ENCODE data around the gene DYRK2.
"Not testable (repeated sequence)": the region's sequence is repeated elsewhere in the genome, so short reads cannot be mapped to it uniquely, and the experiment has no call there.

The DYRK2 gene

DNA sequence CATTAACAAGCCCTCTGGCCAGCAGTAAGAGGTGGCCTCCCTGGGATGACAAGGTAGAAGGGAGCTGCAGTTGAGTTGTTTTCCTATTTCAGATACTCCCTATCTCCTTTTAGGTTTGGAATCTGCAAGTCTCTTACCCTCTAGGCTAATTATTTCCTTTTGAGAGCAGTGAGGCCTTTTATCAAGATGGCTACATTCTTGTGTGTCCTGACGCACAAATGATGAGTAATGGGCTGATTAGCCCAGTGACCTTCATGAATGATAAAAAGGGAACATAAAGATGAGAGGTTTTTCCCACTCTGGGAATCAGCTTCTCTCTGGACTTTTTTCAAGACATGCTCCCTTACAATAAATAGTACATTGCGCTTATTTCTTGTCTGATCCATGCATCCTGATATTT lies 22.9 kb downstream of the DYRK2 start:
- DNase-seq (ENCODE audit: low spot score), result no peak

- no peak for DNase-seq (ENCODE audit: low spot score)
Measured at GRCh38 chr12:67671892-67672291, 23.3 kb downstream of the DYRK2 start.

DNA sequence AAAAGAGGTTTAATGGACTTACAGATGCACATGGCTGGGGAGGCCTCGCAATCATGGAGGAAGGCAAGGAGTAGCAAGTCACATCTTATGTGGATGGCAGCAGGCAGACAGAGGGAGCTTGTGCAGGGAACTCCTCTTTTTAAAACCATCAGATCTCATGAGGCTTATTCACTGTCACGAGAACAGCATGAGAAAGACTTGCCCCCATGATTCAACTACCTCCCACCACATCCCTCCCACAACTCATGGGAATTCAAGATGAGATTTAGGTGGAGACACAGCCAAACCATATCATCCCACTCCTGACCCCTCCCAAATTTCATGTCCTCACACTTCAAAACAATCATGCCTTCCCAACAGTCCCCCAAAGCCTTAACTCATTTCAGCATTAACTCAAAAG lies 24.0 kb downstream of the DYRK2 start:
- DNase-seq (ENCODE audit: low spot score), result not testable (repeated sequence)

DNA sequence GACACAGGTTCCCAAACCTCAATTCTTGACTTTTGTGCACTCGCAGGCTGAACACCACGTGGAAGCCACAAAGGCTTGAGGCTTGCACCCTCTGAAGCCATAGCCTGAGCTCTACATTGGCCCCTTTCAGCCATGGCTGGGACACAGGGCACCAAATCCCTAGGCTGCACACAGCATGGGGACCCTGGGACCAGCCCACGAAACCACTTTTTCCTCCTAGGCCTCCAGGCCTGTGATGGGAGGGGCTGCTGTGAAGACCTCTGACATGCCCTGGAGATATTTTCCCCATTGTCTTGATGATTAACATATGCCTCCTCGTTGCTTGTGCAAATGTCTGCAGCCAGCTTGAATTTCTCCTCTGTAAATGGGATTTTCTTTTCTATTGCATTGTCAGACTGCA lies 25.0 kb downstream of the DYRK2 start:
- not testable (repeated sequence) for DNase-seq (ENCODE audit: low spot score)

GRCh38 chr12:67674417-67674816 lies 25.9 kb downstream of the DYRK2 start:
- DNase-seq (ENCODE audit: low spot score), result no peak

DNA sequence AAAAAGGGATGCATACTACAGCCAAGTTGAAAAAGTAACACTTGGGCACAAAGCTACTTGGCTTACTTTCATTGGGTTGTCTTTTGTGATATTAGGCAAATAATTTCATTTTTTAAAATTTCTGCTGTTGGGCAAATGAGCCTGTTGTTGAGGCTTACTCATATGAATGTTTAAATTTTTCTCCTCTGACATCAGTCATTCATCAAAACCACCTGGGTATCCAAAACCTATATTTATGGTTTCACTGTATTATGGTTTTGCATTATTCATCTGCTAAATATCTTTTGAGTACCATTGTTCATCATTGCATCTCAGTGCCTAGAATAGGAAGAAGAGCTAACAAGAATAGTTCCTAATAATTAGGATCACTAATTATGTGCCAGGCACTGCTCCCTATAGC lies 28.1 kb downstream of the DYRK2 start:
- DNase-seq (ENCODE audit: low spot score), result no peak

DNA sequence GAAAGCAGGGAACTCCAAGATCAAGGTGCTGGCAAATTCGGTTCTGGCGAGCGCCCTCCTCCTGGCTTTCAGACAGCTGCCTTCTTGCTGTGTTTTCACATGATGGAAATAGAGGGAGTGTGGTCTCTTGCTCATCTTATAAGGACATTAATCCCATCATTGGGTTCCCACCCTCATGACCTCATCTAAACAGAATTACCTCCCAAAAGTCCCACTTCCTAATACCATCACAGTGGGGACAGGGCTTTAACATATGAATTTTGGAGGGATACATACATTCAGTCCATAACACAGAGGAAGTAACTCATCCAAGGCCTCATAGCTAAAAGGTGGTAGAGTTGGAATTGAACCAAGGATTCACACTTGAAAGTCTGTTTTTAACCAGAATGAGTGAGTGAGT lies 28.6 kb downstream of the DYRK2 start:
- no peak for DNase-seq (ENCODE audit: low spot score)

- no peak for DNase-seq (ENCODE audit: low spot score)
Measured at GRCh38 chr12:67681105-67681778, 32.7 kb downstream of the DYRK2 start.

DNA sequence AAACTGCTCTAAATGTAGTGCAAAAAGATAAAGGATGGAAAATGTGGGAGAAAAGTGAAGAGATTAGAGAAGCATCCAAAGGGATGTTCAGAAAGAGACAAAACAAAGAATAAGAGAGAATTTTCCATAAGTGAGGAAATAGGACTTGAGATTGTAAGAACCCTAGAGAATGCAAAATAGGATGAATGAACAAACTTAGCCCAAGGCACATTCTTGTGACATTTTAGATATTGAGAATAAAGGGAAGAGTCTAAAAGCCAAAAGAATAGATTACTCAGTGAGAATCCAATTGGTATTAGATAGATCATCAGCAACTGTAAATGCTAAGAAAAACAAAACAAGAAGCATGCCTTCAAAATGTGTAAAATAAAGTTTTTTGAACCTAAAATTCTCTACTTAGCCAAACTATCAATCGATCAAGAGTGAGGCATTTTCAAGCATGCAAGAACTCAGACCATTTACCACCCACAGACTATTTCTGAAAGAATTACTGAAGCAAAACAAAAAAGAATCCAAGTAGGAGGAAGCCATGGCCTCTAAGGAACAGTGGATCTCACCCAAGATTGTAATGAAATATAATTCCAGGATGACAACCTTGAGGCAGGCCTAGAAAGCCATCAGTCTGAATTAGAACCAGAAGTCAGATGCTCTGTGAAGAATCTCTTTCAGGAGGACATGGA lies 33.5 kb downstream of the DYRK2 start:
- DNase-seq (ENCODE audit: low spot score), result no peak

DNA sequence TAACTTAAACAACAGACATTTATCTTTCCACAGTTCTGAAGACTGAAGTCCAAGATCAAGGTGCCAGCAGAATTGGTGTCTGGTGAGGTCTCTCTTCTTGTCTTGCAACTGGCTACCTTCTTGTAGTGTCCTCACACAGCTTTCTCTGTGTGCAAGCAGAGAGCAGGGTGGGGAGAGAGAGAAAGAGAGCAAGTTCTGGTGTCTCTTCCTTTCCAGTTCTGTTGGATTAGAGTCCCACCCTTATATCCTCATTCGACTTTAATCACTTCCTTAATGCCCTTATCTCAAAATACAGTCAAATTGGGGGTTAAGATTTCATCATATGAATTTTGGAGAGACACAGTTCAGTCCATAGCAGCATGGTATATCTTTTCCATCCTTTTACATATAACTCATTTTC lies 40.8 kb downstream of the DYRK2 start:
- no peak for DNase-seq (ENCODE audit: low spot score)

GRCh38 chr12:67690656-67691055 lies 42.1 kb downstream of the DYRK2 start:
- DNase-seq (ENCODE audit: low spot score), result no peak

DNA sequence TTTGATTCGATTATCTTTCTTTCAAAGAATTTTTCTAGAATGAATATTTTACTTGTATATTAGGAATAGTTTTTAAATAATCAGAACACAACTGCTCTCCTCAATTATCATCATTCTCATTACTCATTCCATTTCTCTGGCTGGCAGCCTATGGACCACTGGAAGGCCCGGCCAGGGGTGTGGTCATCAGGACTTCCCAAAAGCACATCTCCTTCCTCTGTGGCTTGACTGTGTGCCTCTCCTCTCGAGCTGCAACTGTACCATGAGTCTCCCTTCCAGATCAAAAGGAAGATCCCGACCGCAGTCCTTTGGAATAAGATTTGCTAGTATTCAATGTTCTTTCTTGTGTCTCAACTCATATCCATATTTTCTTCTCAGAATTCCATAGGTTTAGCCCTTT lies 42.7 kb downstream of the DYRK2 start:
- DNase-seq (ENCODE audit: low spot score), result no peak

DNA sequence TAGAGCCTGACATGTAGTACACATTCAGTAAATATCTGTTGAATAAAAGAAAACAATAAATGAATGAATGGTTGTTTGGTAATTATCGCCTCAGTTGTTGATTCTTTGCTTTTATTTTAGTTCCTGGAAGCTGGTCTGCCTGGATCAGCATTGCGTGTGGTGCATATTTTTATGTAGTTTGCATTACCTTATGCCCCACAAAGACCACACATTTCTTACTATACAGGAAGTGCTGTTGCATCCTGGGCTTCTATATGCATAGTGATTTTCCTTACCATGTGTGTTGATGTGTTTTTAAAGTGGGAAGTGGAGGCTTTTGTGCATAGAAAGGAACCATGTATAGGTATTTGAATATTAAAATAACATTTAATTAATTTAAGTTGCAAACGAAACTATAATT lies 43.6 kb downstream of the DYRK2 start:
- no peak for DNase-seq (ENCODE audit: low spot score)

DNA sequence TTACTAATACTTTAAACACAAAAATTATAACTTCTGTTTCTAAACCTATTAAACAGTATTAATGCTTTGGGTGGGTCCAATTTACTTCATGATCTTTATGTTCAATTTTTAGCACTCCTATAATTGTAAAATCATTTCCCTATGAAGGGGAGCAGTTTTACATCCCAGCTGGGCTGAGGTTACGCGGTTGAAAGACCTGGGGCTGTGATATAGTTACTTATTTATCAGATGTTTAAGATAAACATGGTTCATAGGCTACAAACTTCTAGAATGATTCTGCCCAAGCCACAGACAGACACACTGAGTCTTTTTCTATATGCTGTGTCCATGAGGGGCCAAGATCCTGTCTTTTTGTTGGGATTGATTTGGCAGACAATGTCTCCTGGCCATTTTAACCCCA lies 44.4 kb downstream of the DYRK2 start:
- no peak for DNase-seq (ENCODE audit: low spot score)

- no peak for DNase-seq (ENCODE audit: low spot score)
Measured at GRCh38 chr12:67693894-67694293, 45.3 kb downstream of the DYRK2 start.

DNA sequence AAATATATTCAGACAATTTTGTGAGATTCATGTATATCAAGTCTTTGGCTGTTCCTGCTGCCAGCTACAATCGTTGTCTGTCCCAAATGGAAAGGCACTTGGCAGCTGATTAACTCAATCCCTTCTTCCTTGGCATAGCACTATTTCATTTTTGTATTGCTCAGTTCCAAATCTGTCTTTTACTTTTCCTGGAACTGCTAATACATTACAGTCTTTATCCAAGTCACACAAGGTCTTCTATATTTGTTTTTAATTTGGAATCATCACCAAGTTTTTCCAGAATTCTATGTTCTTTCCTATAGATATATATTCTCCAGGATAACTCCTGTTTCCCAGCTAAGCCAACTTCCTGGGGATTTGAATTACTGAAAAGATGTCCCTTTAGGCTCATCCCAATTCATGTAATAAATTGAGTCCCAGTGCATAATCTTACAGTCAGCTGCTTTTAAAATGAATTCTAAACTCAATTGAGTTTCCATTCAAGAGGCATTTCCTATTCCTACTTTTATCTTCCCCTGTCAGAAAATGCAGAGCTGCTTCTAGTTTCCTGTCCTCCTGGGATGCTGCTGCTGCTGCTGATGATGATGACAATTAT lies 45.9 kb downstream of the DYRK2 start:
- no peak for DNase-seq (ENCODE audit: low spot score)

- no peak for DNase-seq (ENCODE audit: low spot score)
Measured at GRCh38 chr12:67695974-67696373, 47.4 kb downstream of the DYRK2 start.

GRCh38 chr12:67697443-67697842 lies 48.9 kb downstream of the DYRK2 start:
- DNase-seq (ENCODE audit: low spot score), result peak; percentile 45

GRCh38 chr12:67697967-67698366 lies 49.4 kb downstream of the DYRK2 start:
- no peak for DNase-seq (ENCODE audit: low spot score)

DNA sequence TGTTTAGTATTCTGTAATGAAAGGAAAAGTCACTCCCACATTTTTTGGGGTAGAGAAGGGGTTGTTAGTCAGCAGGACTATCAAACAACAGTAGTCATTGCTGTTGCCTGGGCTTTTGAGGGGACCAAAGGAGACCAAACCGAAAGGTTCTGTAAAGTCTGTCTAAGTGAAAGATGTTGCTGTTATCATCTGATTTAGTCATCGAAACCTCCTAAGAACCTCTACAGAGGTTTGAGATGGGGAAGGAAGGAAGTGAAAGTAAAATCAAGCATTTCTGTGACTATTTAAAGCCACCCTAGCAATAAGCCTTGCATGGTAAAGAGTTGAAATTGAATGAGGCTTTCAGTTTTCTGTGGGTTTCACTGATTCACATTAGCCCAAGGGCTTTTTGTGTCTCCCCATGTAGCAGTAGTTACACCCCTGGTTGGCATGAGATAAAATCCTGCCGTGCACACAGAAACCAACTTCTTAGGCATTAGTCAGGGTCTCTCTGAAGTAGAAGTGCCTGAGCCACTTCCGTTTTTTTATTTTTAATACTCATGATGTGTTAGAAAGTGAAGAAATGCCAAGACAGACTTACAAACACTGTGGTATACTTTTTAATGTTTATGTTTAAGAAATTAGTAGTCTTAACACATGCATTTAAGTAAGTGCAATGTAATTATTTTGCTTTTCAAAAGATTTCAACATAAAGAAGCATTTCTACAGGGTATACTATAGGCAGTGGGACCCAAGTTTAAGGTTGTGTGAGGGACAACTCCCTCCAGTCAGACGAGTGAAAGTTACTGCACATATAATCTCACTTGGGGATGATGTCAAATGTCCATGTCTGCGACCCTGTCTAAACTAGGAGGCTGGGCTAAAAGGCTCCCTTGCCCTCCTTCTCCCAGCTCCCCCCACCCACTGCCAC lies 50.4 kb downstream of the DYRK2 start:
- DNase-seq (ENCODE audit: low spot score), result peak; percentile 78

DNA sequence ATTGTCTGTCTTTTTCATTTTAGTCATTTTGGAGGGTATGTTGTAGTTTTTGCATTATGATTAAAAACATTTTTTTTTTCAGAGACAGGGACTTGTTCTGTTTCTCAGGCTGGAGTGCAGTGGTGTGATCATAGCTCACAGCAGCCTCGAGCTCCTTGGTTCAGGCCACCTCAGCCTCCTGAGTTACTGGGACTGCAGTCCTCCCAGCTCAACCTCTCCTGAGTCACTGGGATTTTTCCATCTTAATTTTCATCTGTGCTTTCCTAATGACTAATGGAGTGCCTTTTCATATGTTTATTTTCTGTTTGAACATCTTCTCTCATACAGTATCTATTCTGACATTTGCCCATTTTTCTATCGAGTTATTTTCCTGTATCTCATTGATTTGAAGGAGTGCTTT lies 52.6 kb downstream of the DYRK2 start:
- DNase-seq (ENCODE audit: low spot score), result no peak

DNA sequence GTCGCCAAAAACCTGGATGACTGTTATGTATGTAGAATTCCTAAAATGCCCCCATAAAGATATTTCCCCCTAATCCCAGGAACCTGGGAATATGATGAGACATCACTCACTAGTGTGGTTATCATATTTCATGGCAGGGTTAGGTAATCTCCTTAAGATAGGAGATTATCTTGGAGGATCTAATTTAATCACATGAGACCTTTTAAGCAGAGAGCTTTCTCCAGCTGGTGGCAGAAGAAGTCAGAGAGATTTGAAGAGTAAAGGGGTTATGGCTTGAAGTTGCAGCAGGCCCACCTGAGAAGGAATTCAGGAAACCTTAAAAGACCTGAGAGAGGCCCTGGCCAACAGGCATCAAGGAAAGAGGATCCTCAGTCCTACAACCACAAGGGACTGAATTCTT lies 53.6 kb downstream of the DYRK2 start:
- DNase-seq (ENCODE audit: low spot score), result no peak

DNA sequence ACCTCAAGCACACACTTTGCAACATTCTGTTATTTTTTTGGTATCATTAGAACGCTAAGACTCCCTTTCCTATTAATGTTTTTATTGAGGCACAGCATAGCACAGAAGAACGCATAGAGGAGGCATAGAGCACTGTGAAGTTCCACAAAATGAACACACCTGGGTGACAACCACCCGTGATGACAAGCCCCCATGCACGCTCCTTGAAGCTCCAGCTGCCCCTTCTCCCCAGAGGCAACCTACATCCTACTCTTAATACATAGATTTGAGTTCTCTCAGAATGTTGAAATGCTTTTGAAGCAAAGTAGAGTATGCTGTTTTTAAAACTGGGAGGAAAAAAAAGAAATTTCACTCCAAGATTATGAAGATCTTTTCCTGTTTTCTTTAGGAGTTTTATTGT lies 55.5 kb downstream of the DYRK2 start:
- DNase-seq (ENCODE audit: low spot score), result no peak

Measured in CD4-positive, alpha-beta T cell treated with Interleukin-15 for 4 hours (primary cell).